Calu3 (cell line): Measurements from ENCODE around the gene FAM114A1. TPM values are rescaled to one million over a fixed set of nuclear protein-coding genes. Genes with fewer than 3 reads are reported as not detected.

Source experiments
- BruUV-seq: library from RNA; stranded (reverse); fragments of 400-500 nt; replicated peaks from 2 replicates; lab custom pipeline; 2021; lab: Mats Ljungman, UMichigan
- CTCF ChIA-PET: fragments of 300-600 bp; sonication (Branson Sonifier 250); formaldehyde crosslinking; loops from one replicate; lab custom pipeline; 2022; ENCODE audit warnings: antibody characterized with exemption; lab: Charles Lee
- DNase-seq: peaks from one replicate; pipeline ENCODE4 v3.0.0; 2022
- H3K27ac Mint-ChIP-seq: one replicate; pipeline ENCODE4 v1.8.0; 2022; ENCODE audit warnings: mixed read lengths; ENCODE audit not compliant: unreplicated experiment
- H3K27me3 Mint-ChIP-seq: one replicate; pipeline ENCODE4 v1.8.0; 2022; ENCODE audit warnings: mixed read lengths; ENCODE audit not compliant: unreplicated experiment
- H3K36me3 Mint-ChIP-seq: one replicate; pipeline ENCODE4 v1.8.0; 2022; ENCODE audit warnings: mild to moderate bottlenecking, moderate library complexity, mixed read lengths; ENCODE audit not compliant: insufficient read depth, unreplicated experiment
- H3K4me1 Mint-ChIP-seq: one replicate; pipeline ENCODE4 v1.8.0; 2022; ENCODE audit warnings: mild to moderate bottlenecking, low read depth, mixed read lengths; ENCODE audit not compliant: unreplicated experiment
- H3K4me3 Mint-ChIP-seq: one replicate; pipeline ENCODE4 v1.8.0; 2022; ENCODE audit warnings: mild to moderate bottlenecking, low read depth, moderate library complexity, mixed read lengths; ENCODE audit not compliant: unreplicated experiment
- H3K9me3 Mint-ChIP-seq: one replicate; pipeline ENCODE4 v1.8.0; 2022; ENCODE audit warnings: low read depth, mixed read lengths; ENCODE audit not compliant: unreplicated experiment
- CTCF ChIP-seq: fragments of 200-600 bp; IDR thresholded peaks from one replicate; pipeline ENCODE4 v1.8.0; 2022; ENCODE audit warnings: antibody characterized with exemption; ENCODE audit not compliant: unreplicated experiment
- intact Hi-C: fragments of 100-400 bp; cut with micrococcal nuclease; formaldehyde crosslinking; loops from one replicate; pipeline ENCODE4 v1.10.0; 2022; ENCODE audit not compliant: unreplicated experiment
- total RNA-seq: library from RNA; stranded (reverse); gene quantifications from 2 replicates; pipeline ENCODE4 v1.2.3, GENCODE V29; 2022

Gene FAM114A1
- total RNA-seq, 1 experiment from 2014 or later: 22.1 TPM

GRCh38 chr4:38865445-38865844 is 2.2 kb upstream of the FAM114A1 start:
- no peak overlapping the region for H3K4me3 Mint-ChIP-seq
- CTCF ChIA-PET: no interaction called here

GRCh38 chr4:38866973-38867477 is 581 bp upstream of the FAM114A1 start:
- peaks cover 12% of the 10 kb centered on the region for H3K4me1 Mint-ChIP-seq
- BruUV-seq: no TSS peak
- CTCF ChIA-PET: no interaction called here
- no peak overlapping the region for H3K27ac Mint-ChIP-seq
- DNase-seq: no peak
- H3K4me3 Mint-ChIP-seq: peak overlapping the region; percentile 68
- no peak for TF ChIP-seq CTCF
- H3K27me3 Mint-ChIP-seq: no peaks in the 10 kb centered on the region
- no peaks in the 10 kb centered on the region for H3K9me3 Mint-ChIP-seq
- H3K36me3 Mint-ChIP-seq: peaks cover 18% of the 10 kb centered on the region
- intact Hi-C loops: no loop called here

More at GRCh38 chr4:38865445-38865844, 2.2 kb upstream of the FAM114A1 start:
- intact Hi-C loops: no loop called here
- no peaks in the 10 kb centered on the region for H3K27me3 Mint-ChIP-seq
- TF ChIP-seq CTCF: no peak
- H3K27ac Mint-ChIP-seq: no peak overlapping the region
- peaks cover 15% of the 10 kb centered on the region for H3K36me3 Mint-ChIP-seq
- BruUV-seq: no TSS peak
- H3K9me3 Mint-ChIP-seq: no peaks in the 10 kb centered on the region
- H3K4me1 Mint-ChIP-seq: peaks cover 12% of the 10 kb centered on the region
- DNase-seq: no peak

- Mint-ChIP-seq H3K36me3 (peaks cover 18% of the 10 kb centered on the region), H3K4me3 (peak overlapping the region; percentile 68), H3K27ac (no peak overlapping the region), H3K27me3 (no peaks in the 10 kb centered on the region), H3K9me3 (no peaks in the 10 kb centered on the region), H3K4me1 (peaks cover 15% of the 10 kb centered on the region)
- CTCF ChIA-PET: no interaction called here
- no peak for DNase-seq
- no peak for TF ChIP-seq CTCF
- intact Hi-C loops: no loop called here
- BruUV-seq: TSS peak; percentile 39
These were observed 704 bp downstream of the FAM114A1 start for GRCh38 chr4:38868059-38868960.

- BruUV-seq: no TSS peak
- DNase-seq: no peak
- Mint-ChIP-seq H3K27ac (no peak overlapping the region), H3K4me3 (no peak overlapping the region), H3K4me1 (peaks cover 23% of the 10 kb centered on the region), H3K36me3 (peaks cover 18% of the 10 kb centered on the region), H3K9me3 (no peaks in the 10 kb centered on the region), H3K27me3 (no peaks in the 10 kb centered on the region)
- CTCF ChIA-PET: interaction anchor here (0.6 kb wide), 1 partner anchor 140 kb away, joined by 4 read pairs; no protein-coding TSS in a partner anchor
- intact Hi-C loops: no loop called here
- TF ChIP-seq CTCF: no peak
These were observed 1.9 kb downstream of the FAM114A1 start for GRCh38 chr4:38869511-38869910.
